CD14-positive monocyte (primary cell): ENCODE data around the gene CCS. TPM values are rescaled to one million over a fixed set of nuclear protein-coding genes. Genes with fewer than 3 reads are reported as not detected.

ENCODE experiments used
- DNase-seq, 3 donors: peaks; one replicate each; pipeline ENCODE4 v3.0.0-alpha.2; 2011 to 2022
- H2AFZ ChIP-seq: 2 replicates; pipeline ENCODE4 v1.6.0; 2012; ENCODE audit warnings: mild to moderate bottlenecking, low read depth, low read length, inconsistent platforms; ENCODE audit not compliant: insufficient read depth, poor library complexity, severe bottlenecking
- H3K27ac ChIP-seq, 2 donors: 1 replicate in 1 of 2; 2 replicates in 1 of 2; pipeline ENCODE4 v1.5.1; 2012 to 2013; ENCODE audit warnings: low read length in 2 of 2, control low read depth in 1 of 2, inconsistent platforms in 1 of 2, low read depth in 1 of 2, mild to moderate bottlenecking in 1 of 2
- H3K27me3 ChIP-seq, 2 donors: one replicate each; pipeline versions ENCODE4 v1.6.0 to v1.6.1; 2011 to 2013; ENCODE audit warnings: low read length in 2 of 2; ENCODE audit not compliant: control insufficient read depth in 2 of 2, insufficient read depth in 2 of 2
- H3K36me3 ChIP-seq, 2 donors: replicated peaks in 1 of 2; 1 replicate in 1 of 2; 2 replicates in 1 of 2; pipeline versions ENCODE4 v1.5.1 to v1.6.1; 2012 to 2013; ENCODE audit warnings: low read length in 2 of 2, control low read depth in 1 of 2, inconsistent platforms in 1 of 2, mild to moderate bottlenecking in 1 of 2; ENCODE audit not compliant: insufficient read depth in 2 of 2, control insufficient read depth in 1 of 2
- H3K4me1 ChIP-seq, 2 donors: 1 replicate in 1 of 2; 2 replicates in 1 of 2; pipeline versions ENCODE4 v1.5.1 to v1.6.1; 2012 to 2013; ENCODE audit warnings: low read length in 2 of 2, control low read depth in 1 of 2, inconsistent platforms in 1 of 2, mild to moderate bottlenecking in 1 of 2, moderate library complexity in 1 of 2; ENCODE audit not compliant: insufficient read depth in 2 of 2, control insufficient read depth in 1 of 2
- H3K4me2 ChIP-seq: replicated peaks from 2 replicates; pipeline ENCODE3; 2012; ENCODE audit warnings: low read length, moderate library complexity, mild to moderate bottlenecking; ENCODE audit not compliant: poor library complexity, severe bottlenecking; ENCODE audit errors: extremely low read depth
- H3K4me3 ChIP-seq, 3 experiments: fragments of 200-600 bp in 1 of 3; sonication (generic) in 1 of 3; replicated peaks in 1 of 3; 1 replicate in 2 of 3; 2 replicates in 1 of 3; pipeline ENCODE4 v1.5.1; 2011 to 2013; ENCODE audit warnings: low read length in 3 of 3, mild to moderate bottlenecking in 3 of 3, control low read depth in 2 of 3, low read depth in 2 of 3, inconsistent platforms in 1 of 3, moderate library complexity in 1 of 3
- H3K79me2 ChIP-seq: 2 replicates; pipeline ENCODE4 v1.6.0; 2012; ENCODE audit warnings: mild to moderate bottlenecking, control low read depth, inconsistent platforms, low read length, moderate library complexity; ENCODE audit not compliant: insufficient read depth
- H3K9ac ChIP-seq: 2 replicates; pipeline ENCODE4 v1.6.0; 2017; ENCODE audit warnings: low read length, mild to moderate bottlenecking; ENCODE audit not compliant: insufficient read depth, poor library complexity, severe bottlenecking
- H3K9me3 ChIP-seq, 2 donors: replicated peaks in 1 of 2; 1 replicate in 1 of 2; 2 replicates in 1 of 2; pipeline versions ENCODE4 v1.5.1 to v1.6.1; 2012 to 2013; ENCODE audit warnings: low read length in 2 of 2, control low read depth in 1 of 2; ENCODE audit not compliant: control insufficient read depth in 1 of 2, insufficient read depth in 1 of 2
- H4K20me1 ChIP-seq: 2 replicates; pipeline ENCODE4 v1.6.0; 2012; ENCODE audit warnings: mild to moderate bottlenecking, low read length, control low read depth, moderate library complexity; ENCODE audit not compliant: insufficient read depth
- H3K27ac Mint-ChIP-seq, 7 donors: one replicate each; pipeline ENCODE4 v1.8.0; 2020; ENCODE audit warnings: mild to moderate bottlenecking in 7 of 7, mixed read lengths in 7 of 7, moderate library complexity in 6 of 7, inconsistent platforms in 2 of 7
- H3K27me3 Mint-ChIP-seq, 3 donors: one replicate each; pipeline ENCODE4 v1.8.0; 2021 to 2022; ENCODE audit warnings: low read depth in 3 of 3, mild to moderate bottlenecking in 3 of 3, mixed read lengths in 3 of 3, moderate library complexity in 3 of 3, inconsistent platforms in 1 of 3
- H3K36me3 Mint-ChIP-seq, 2 donors: one replicate each; pipeline ENCODE4 v1.8.0; 2020; ENCODE audit warnings: mixed read lengths in 2 of 2, inconsistent platforms in 1 of 2, mild to moderate bottlenecking in 1 of 2
- H3K4me1 Mint-ChIP-seq: one replicate; pipeline ENCODE4 v1.8.0; 2020; ENCODE audit warnings: mild to moderate bottlenecking, mixed read lengths
- H3K4me3 Mint-ChIP-seq, 2 donors: one replicate each; pipeline ENCODE4 v1.8.0; 2020; ENCODE audit warnings: mild to moderate bottlenecking in 2 of 2, mixed read lengths in 2 of 2, moderate library complexity in 1 of 2
- H3K9me3 Mint-ChIP-seq, 7 donors: one replicate each; pipeline ENCODE4 v1.8.0; 2020 to 2022; ENCODE audit warnings: mixed read lengths in 7 of 7, mild to moderate bottlenecking in 6 of 7, moderate library complexity in 6 of 7, inconsistent platforms in 2 of 7
- CTCF ChIP-seq: fragments of 200-600 bp; IDR thresholded peaks from one replicate; pipeline ENCODE4 v1.8.0; 2022; ENCODE audit warnings: antibody characterized with exemption, mild to moderate bottlenecking
- WGBS: methylation state at CpG from one replicate; pipeline ENCODE4 v1.1.5; 2013; ENCODE audit warnings: missing lambda C conversion rate; ENCODE audit not compliant: insufficient coverage; 5-methylcytosine and 5-hydroxymethylcytosine counted together
- intact Hi-C, 2 donors: fragments of 100-400 bp; cut with micrococcal nuclease; formaldehyde crosslinking; loops; one replicate each; pipeline versions ENCODE4 v1.15.0 to v1.15.1; 2023
- polyA plus RNA-seq, 3 donors: library from polyadenylated mRNA; depleted of rRNA in 1 of 3; unstranded in 2 of 3; stranded (reverse) in 1 of 3; fragments of 300-500 nt in 2 of 3; fragments of >200 nt in 1 of 3; fragmentation: Illumina TruSeq in 2 of 3; gene quantifications; 1 replicate in 2 of 3; 2 replicates in 1 of 3; pipeline ENCODE4 v1.2.3, GENCODE V29; 2012 to 2021

CCS gene
- polyA plus RNA-seq, 3 donors = 26.9 to 67.9 (median 37.0) TPM

DNA sequence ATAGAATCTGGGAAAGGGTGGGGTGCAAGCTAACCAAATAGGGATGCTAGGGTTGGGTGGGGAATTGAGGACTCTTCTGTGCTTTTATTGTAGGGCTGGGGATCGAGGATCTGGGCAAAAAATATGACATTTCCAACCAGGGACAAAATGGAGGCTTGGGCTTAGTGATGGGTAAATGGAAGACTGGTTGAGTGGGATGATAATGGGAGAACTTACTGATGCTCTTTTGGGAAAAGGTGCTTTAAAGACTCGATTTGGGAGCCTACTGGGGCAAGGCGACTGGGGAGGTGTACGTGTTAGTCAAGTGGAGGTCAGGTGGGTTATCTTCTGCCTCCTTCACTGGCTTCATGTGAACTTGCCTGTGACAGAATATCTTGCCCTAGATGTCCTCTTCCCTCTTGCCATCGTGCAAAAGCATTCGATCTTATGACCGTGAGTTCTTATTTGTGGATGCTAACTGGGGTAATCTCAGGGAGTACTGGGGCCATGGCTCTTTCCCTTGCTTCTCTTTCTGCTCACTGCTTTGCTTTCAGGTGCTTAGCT is 35.1 kb downstream of the CCS start:
- H3K27me3 Mint-ChIP-seq = peaks cover 0 to 2% (median 0%) of the 10 kb centered on the region in 3 donors
- no peak for TF ChIP-seq CTCF
- 100% methylated on average over 3 of the region's 7 CpGs for WGBS
- Histone ChIP-seq H3K79me2 (peaks cover 100% of the 10 kb centered on the region), H2AFZ (no peak overlapping the region), H3K27me3 (no peaks in the 10 kb centered on the region), H3K27ac (peak overlapping the region in 1 of 2 donors; percentile 16), H3K9me3 (no peaks in the 10 kb centered on the region), H3K4me1 (no peaks in the 10 kb centered on the region), H3K9ac (no peak overlapping the region), H3K4me2 (no peak overlapping the region), H4K20me1 (peaks cover 100% of the 10 kb centered on the region), H3K36me3 (peaks cover 69 to 87% of the 10 kb centered on the region in 2 donors), H3K4me3 (no peak overlapping the region)
- peaks cover 69 to 81% of the 10 kb centered on the region in 2 donors for H3K36me3 Mint-ChIP-seq
- H3K4me1 Mint-ChIP-seq = no peaks in the 10 kb centered on the region
- peak overlapping the region in 3 of 7 donors; percentile 3 to 21 (median 8) for H3K27ac Mint-ChIP-seq
- no peaks in the 10 kb centered on the region for H3K9me3 Mint-ChIP-seq
- intact Hi-C loops = no loop called here
- DNase-seq = no peak
- no peak overlapping the region for H3K4me3 Mint-ChIP-seq

GRCh38 chr11:66629356-66629755 is 36.4 kb downstream of the CCS start:
- no peaks in the 10 kb centered on the region for H3K4me1 ChIP-seq
- Mint-ChIP-seq H3K36me3 (peaks cover 63 to 75% of the 10 kb centered on the region in 2 donors), H3K4me3 (no peak overlapping the region), H3K4me1 (no peaks in the 10 kb centered on the region), H3K27ac (peak overlapping the region in 3 of 7 donors; percentile 11 to 63 (median 19)), H3K27me3 (peaks cover 0 to 2% (median 0%) of the 10 kb centered on the region in 3 donors), H3K9me3 (no peaks in the 10 kb centered on the region)
- no peak overlapping the region for H3K4me3 ChIP-seq
- no peak overlapping the region for H3K4me2 ChIP-seq
- DNase-seq = no peak
- H3K27me3 ChIP-seq = no peaks in the 10 kb centered on the region
- no peak overlapping the region for H2AFZ ChIP-seq
- H4K20me1 ChIP-seq = peaks cover 98% of the 10 kb centered on the region
- H3K27ac ChIP-seq = no peak overlapping the region
- intact Hi-C loops = no loop called here
- peaks cover 68 to 83% of the 10 kb centered on the region in 2 donors for H3K36me3 ChIP-seq
- TF ChIP-seq CTCF = no peak
- WGBS = 100% methylated on average over 1 of the region's 2 CpGs
- peaks cover 100% of the 10 kb centered on the region for H3K79me2 ChIP-seq
- no peak overlapping the region for H3K9ac ChIP-seq
- no peaks in the 10 kb centered on the region for H3K9me3 ChIP-seq
